Measurements from ENCODE around the gene MYO1G. TPM values are rescaled to one million over a fixed set of nuclear protein-coding genes. Genes with fewer than 3 reads are reported as not detected.

MYO1G gene
- total and polyA plus RNA-seq, 4 donors = 11.9 to 76.8 (median 33.2) TPM

DNA sequence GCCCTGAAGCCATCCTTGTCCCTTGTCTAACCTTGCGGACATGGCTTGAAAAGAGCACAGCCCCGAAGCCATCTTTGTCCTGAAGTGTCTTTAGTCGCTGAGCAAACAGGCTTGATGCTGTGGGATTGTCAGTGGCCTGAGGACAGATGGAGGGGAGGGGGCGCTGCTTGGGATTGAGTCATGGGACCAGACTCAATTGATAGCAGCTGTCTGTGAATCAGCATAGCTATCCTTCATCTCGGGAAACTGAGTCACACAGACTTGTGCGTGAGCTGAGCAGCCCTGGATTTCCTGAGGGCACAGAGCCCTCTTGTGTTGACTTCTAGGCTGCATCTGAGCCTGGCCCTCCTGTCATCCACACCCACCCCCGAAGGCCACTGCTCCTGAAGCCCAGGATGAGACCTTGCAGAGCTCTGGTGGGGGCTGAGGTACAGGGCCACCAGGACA lies 14.4 kb downstream of the MYO1G start:
- Histone ChIP-seq H3K36me3 (ENCODE audit: control insufficient read depth in 4 of 4, insufficient read depth in 4 of 4, low read length in 4 of 4) (peaks cover 0 to 7% (median 0%) of the 10 kb centered on the region in 4 donors), H3K4me3 (no peak overlapping the region), H3K27me3 (ENCODE audit: control insufficient read depth in 3 of 3, insufficient read depth in 3 of 3, low read length in 2 of 3) (peaks cover 0 to 11% (median 0%) of the 10 kb centered on the region in 3 donors), H3K9ac (ENCODE audit: insufficient read depth in 1 of 2, low read length in 2 of 2) (no peak overlapping the region), H3K9me3 (ENCODE audit: control insufficient read depth in 4 of 4, insufficient read depth in 3 of 4, low read length in 3 of 4) (no peaks in the 10 kb centered on the region), H3K27ac (ENCODE audit: low read depth in 1 of 2, low read length in 1 of 2) (no peak overlapping the region), H3K4me1 (ENCODE audit: control insufficient read depth in 5 of 5, insufficient read depth in 5 of 5, low read length in 5 of 5) (peaks cover 0 to 3% (median 0%) of the 10 kb centered on the region in 5 donors)
- ATAC-seq (ENCODE audit: insufficient read depth, low FRiP score) (no peak), DNase-seq (no peak)
- WGBS, 2 donors = 86% methylated on average over 7 of the region's 7 CpGs
- no peak for TF ChIP-seq CTCF (IDR thresholded peaks at IDR 0.05; ENCODE audit: control extremely low read depth, extremely low read depth)

GRCh38 chr7:44963364-44964290 lies 15.2 kb downstream of the MYO1G start:
- Histone ChIP-seq H3K27me3 (ENCODE audit: control insufficient read depth in 3 of 3, insufficient read depth in 3 of 3, low read length in 2 of 3) (peaks cover 0 to 11% (median 0%) of the 10 kb centered on the region in 3 donors), H3K4me3 (no peak overlapping the region), H3K4me1 (ENCODE audit: control insufficient read depth in 5 of 5, insufficient read depth in 5 of 5, low read length in 5 of 5) (peaks cover 0 to 3% (median 0%) of the 10 kb centered on the region in 5 donors), H3K36me3 (ENCODE audit: control insufficient read depth in 4 of 4, insufficient read depth in 4 of 4, low read length in 4 of 4) (peaks cover 0 to 7% (median 0%) of the 10 kb centered on the region in 4 donors), H3K9ac (ENCODE audit: insufficient read depth in 1 of 2, low read length in 2 of 2) (no peak overlapping the region), H3K9me3 (ENCODE audit: control insufficient read depth in 4 of 4, insufficient read depth in 3 of 4, low read length in 3 of 4) (no peaks in the 10 kb centered on the region), H3K27ac (ENCODE audit: low read depth in 1 of 2, low read length in 1 of 2) (no peak overlapping the region)
- WGBS, 2 donors = 94 to 95% methylated on average over 24 of the region's 24 CpGs
- no peak for ATAC-seq (ENCODE audit: insufficient read depth, low FRiP score)
- no peak for DNase-seq
- no peak for TF ChIP-seq CTCF (IDR thresholded peaks at IDR 0.05; ENCODE audit: control extremely low read depth, extremely low read depth)

- H3K9ac ChIP-seq (ENCODE audit: insufficient read depth in 1 of 2, low read length in 2 of 2) = no peak overlapping the region
- DNase-seq = peak; percentile 40 to 63 (median 60)
- H3K9me3 ChIP-seq (ENCODE audit: control insufficient read depth in 4 of 4, insufficient read depth in 3 of 4, low read length in 3 of 4) = no peaks in the 10 kb centered on the region
- no peak overlapping the region for H3K27ac ChIP-seq (ENCODE audit: low read depth in 1 of 2, low read length in 1 of 2)
- H3K4me3 ChIP-seq = no peak overlapping the region
- peaks cover 0 to 3% (median 0%) of the 10 kb centered on the region in 5 donors for H3K4me1 ChIP-seq (ENCODE audit: control insufficient read depth in 5 of 5, insufficient read depth in 5 of 5, low read length in 5 of 5)
- WGBS, 2 donors = 33 to 64% methylated on average over 64 to 76 of the region's 76 CpGs
- no peak for TF ChIP-seq CTCF (IDR thresholded peaks at IDR 0.05; ENCODE audit: control extremely low read depth, extremely low read depth)
- H3K27me3 ChIP-seq (ENCODE audit: control insufficient read depth in 3 of 3, insufficient read depth in 3 of 3, low read length in 2 of 3) = peaks cover 0 to 11% (median 0%) of the 10 kb centered on the region in 3 donors
- peaks cover 0 to 6% (median 0%) of the 10 kb centered on the region in 4 donors for H3K36me3 ChIP-seq (ENCODE audit: control insufficient read depth in 4 of 4, insufficient read depth in 4 of 4, low read length in 4 of 4)
- no peak for ATAC-seq (ENCODE audit: insufficient read depth, low FRiP score)
These were observed 16.1 kb downstream of the MYO1G start for GRCh38 chr7:44962483-44963251.

Measured in lung (tissue), 12 donors.